CD4-positive, alpha-beta T cell treated with Interleukin-4 for 1 hour (primary cell): ENCODE results near the gene NEK10.
"Not testable (repeated sequence)": the region's sequence is repeated elsewhere in the genome, so short reads cannot be mapped to it uniquely, and the experiment has no call there.

Source experiments
- DNase-seq, 2 donors: peaks; one replicate each; pipeline ENCODE4 v3.0.0-alpha.2; 2020 to 2022

NEK10 gene

GRCh38 chr3:27368831-27369607 is at the start of gene NEK10:
TSS of gene NEK10 (minus strand) at chr3:27369383. CDS start at chr3:27352882, 16,501 bp downstream.
- peak; percentile 92 to 93 for DNase-seq

DNA sequence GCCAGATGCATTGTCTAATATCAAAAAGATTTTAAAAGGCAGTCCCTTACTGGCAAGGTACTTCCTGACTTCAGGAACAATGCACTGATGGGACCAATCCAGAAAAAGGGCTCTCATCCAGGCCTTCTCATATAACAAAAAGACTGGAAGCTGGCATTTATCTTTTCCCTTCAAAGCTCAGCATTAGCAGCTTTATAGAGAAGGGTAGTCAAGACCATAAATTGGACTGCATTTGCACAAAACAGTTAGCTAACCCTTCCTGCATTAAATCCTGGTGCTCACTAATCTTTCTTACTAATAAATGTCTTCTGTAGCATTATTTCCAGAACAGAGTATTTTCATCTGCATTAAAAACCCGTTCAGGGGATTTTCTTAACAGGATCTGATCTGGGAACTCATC is 46.0 kb upstream of the NEK10 start:
- DNase-seq = no peak

DNA sequence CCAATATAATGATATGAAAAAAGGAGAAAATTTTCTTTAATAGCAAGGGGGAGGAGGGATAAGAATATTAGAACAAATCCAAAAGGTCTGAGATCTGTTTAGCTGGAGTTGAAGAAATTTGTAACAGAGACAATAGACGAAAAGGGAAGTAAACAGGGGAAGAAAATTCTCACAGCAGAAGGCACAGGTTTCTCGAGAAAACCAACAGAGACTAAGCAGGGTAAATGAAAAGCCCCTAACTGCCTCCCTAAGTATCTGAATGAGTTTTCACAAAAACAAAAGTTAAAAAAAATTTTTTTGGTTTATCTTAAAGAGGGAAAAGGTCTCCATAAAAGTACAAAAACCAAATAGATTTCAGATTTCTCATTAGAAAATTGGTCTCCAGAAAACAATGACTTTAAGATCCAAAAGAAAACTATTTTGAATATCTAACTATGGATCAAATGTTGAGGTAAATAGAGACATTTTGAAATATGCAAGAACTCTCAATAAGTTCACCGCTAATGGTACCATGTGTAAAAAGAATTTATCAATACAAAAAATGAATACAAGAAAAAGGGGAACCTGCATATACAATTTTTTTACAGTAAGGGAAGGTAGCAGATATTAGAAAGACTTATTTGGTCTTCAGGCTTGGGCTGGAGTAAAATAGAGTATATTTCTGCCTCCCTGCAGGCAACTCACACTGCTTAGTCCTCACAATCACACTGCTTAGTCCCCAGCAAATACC is 23.9 kb upstream of the NEK10 start:
- DNase-seq = no peak

DNA sequence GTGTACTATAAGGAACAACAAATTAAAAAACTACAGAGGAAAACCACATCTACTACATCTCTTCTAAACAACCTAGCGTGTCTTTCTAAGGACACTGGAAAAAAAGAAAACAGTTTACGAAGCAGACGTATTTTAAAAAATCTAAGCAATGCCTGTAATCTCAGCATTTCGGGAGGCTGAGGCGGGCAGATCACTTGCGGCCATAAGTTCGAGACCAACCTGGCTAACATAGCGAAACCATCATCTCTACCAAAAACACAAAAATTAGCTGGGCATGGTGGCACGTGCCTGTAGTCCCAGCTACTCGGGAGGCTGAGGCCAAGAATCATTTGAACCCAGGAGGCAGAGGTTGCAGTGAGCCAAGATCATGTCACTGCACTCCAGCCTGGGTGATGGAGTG is 23.2 kb upstream of the NEK10 start:
- not testable (repeated sequence) for DNase-seq

DNA sequence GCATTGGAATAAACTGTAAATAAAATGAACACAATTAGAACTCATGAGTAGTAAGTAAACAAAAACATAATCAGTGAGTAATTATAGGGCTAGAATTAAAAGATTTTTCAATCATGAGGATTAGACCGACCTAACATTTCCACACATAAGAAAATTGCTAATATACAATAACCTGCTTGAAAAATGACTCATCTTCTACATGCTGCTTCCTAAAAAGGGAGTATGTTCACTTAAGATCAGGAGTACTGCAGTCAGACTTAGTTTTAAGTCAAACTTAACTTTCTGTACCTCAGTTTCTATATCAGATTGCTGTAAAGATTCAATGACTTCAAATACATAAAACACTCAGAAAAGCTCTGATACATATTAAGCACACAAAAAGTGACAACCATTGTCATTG is 22.6 kb upstream of the NEK10 start:
- DNase-seq = no peak

GRCh38 chr3:27387625-27388024 is 18.4 kb upstream of the NEK10 start:
- DNase-seq = no peak

DNA sequence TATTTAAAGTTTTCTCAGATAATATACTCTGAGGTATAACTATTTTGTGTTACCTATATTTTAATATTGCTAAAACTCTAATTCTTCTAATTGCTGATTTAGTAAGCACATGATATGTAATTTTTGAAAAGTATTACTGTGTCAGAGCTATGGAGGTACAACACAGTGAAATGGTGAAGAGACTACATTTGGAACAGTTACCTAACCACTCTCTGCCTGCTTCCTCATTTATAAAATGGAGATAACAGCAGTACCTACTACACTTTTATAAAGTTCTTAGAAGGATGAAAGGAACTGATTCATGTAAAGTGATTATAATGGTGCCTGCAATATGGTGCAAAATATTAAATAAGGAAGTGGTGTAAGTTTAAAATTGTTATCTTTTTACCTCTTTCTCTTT is 16.3 kb upstream of the NEK10 start:
- DNase-seq = no peak

DNA sequence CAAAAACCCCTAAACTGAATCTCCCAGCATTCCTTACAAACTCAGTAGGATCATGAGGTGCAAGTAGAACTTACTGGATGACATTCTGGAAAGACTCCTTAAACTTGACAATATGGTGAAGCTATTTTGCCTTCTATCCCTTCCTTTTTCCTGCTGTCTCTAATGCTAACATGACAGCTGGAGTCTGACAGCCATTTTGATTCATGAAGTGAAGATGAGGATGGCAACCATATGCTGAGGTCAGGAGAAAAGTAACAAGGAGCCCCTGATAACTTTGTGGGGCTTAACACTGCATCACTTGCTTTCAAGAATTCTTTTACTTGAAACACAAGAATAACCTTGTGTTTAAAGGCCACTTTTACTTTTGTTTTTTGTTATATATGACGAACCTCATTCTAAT is 15.0 kb upstream of the NEK10 start:
- no peak for DNase-seq

DNA sequence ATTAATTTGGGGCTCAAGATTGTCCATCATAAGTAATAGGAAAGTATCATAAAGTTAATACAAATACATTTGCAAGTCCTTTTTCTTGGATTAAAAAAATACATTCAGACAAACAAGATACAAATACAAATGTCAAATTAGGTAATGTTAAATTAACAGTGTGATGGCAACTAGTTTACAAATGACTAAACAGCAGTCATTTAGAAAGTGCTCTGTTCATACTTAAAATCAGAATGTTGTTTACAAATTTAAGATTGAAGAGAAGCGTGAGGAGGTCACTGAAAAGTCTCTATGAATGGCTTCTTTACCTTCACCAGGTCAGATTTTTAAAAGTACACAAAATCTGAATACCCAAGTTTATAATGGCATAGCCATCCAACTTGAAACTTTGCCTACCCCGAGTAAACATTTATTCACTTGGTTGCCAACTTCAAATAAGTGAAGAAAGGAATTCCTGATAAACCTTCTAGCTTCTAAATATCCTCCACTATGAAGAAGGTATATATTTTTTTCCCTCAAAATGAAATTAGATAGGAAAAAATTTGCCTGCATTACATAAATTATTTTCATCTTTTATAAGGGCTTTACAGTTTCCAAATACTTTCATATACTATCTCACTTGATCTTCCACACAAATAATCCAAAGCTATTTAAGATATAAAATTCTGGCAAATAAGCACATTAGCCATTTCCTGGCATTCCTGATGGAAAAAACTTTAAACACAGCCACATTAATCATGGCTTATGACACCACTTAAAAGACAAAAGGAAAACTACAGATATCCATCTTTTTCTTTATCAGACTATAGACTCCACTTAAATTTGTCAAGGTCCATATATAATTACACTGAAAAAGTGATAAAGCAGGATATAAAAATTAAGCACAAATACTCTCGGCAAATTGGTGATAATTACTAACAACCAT is 11.5 kb upstream of the NEK10 start:
- DNase-seq = no peak

GRCh38 chr3:27378331-27378730 is 9.1 kb upstream of the NEK10 start:
- DNase-seq = no peak

GRCh38 chr3:27376109-27376772 is 7.1 kb upstream of the NEK10 start:
- no peak for DNase-seq

- DNase-seq = no peak
Measured at GRCh38 chr3:27366062-27366591, 3.1 kb downstream of the NEK10 start.

DNA sequence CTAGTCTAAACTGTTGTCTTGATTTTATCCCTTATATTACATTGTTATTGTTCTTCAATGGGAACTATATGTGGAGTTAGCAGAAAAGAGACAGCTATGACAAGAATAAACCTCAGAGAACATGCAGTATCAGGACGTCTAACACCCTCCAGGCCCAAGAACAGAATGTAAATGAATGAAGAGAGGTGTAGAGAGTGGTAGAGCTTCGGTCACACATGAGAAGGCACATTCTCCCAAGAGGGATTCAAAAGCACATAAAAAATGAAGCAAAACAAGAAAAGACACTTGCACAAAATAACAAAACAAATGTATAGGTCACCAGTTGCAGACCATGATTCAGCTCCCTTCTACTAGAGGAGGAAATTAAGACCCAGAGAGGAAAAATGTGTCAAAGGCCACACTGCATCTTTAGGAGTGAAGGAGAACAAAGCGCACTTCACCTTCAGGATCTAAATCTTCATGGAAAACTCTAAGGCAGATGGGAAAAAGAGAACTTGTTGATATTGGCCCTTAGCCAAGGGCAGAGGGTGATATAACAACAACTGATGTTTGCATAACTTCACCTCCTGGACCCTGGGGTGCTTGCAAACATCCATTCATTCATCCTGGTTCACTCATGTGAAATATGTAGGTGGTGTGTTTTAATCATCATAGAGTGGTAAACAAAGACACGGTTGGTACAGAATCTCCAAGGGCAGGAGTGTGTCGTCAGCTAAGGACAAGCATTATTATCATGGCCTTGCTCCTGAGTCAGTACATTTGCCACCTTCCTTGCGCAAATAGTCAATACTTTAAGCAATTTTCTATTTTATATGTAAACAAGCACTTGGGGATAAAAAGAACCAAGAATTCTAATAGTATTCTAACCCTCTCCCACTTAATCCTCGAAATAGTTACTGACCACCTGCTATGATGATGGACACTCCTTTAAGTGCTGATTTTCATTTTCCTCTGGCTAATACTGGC is 8.8 kb downstream of the NEK10 start:
- DNase-seq = no peak

DNA sequence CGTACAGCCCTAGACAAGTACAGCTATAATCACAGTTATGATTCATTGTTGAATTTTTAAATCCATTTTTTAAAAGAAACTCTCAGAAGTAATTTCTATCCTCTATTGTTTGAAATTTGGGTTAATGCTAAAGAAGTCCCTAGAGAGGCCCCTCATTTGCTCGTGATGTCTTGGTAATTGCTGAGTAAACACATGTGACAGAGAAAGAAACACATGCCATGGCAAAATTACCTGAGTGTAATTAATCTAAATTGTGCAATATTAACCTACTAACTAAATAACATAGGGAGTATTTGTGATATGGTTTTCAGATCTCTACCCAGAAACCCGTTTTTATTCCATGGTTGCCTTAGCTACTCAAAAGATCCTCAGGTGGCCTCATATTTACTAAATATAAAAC is 10.8 kb downstream of the NEK10 start:
- DNase-seq = no peak

DNA sequence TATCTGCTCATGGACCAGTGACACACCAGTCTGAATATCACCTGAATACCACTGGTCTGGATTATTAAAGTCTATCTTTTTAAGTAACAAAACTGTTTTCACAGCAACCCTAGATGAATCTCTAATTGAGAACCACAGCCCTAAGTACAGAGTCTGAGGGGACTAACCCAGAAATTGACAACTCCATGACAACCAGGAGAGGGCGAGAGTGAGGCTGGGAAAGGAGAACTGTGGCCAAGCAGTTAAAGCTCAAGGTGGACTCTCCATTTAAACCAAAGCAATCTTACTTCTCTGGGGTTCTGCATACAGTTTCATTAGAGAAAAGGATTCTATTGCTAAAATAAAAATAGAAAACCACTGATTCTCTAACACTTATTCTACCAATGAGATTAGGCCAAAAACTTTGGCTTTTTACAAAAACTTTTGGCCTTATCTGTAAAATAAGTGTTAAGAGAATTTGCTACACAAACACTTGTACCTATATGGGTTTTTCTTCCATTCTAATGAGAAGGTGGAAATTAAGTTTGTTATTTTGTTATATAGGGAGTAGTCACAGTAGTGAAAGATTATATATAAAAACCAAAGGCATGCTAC is 11.4 kb downstream of the NEK10 start:
- peak; percentile 61 to 75 for DNase-seq

GRCh38 chr3:27356976-27357375 is 12.2 kb downstream of the NEK10 start:
- no peak for DNase-seq

GRCh38 chr3:27354588-27355203 is 14.5 kb downstream of the NEK10 start:
- DNase-seq = no peak

DNA sequence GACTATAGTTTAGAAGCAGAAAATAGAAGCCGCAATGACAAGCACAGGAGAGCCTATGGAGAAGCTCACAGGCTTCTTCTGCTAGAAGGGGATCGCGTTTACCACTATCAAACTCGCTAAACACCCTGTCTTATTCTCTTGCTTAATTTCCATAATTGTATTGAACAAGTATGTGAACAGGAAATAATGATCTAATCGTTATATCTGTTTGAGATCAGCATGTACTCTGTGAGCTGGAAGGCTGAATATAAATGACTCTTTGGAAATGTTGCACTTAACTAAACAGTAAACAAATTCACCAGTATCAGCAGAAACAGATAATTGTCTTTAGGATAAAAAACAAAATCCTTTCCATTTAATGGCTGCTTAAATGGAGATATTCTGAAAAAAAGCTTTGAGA is 15.0 kb downstream of the NEK10 start:
- no peak for DNase-seq

DNA sequence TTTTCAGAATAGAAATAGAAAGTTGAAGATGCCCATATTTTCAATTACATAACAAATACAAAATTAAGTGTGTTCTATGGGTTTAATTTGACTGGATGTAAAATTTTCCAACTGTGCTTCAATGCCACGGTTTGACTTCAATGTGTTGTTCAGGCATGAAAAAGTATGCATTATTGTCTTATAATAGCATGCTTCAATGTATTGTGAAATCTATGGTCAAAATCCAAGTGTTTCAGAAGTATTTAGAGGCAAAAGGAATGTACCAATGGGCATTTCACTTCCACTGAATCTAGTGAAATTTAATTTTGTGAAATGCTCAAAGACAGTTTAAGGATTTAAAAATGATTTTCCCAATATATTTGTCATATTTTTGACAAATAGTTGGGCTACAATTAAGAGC is 16.0 kb downstream of the NEK10 start:
- DNase-seq = no peak

DNA sequence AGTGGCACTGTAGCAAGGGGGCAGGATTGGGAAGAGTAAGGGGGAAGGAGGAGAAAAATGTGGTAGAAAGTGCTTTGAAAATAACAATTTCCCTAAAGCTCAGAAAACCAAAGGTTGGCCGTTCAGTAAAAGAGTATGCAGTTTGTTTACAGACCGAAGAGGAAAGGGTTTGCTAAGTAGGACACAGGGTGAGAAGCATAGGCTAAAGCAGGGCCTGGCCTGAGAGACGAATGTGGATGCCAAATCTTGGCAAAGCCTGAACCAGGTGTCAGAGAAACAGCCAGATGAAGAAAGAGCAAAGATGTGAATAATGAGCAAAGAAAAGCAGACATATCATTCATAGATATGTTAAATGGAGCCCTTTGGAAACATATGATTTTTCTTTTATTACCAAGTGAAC is 17.1 kb downstream of the NEK10 start:
- no peak for DNase-seq
